NCI-H774 (cell line): ENCODE data around the gene PHACTR2.
"Not testable (repeated sequence)": the region's sequence is repeated elsewhere in the genome, so short reads cannot be mapped to it uniquely, and the experiment has no call there.

ENCODE experiments used
- DNase-seq: peaks from one replicate; lab custom pipeline; 2025; lab: John Stamatoyannopoulos, UW

PHACTR2 gene

DNA sequence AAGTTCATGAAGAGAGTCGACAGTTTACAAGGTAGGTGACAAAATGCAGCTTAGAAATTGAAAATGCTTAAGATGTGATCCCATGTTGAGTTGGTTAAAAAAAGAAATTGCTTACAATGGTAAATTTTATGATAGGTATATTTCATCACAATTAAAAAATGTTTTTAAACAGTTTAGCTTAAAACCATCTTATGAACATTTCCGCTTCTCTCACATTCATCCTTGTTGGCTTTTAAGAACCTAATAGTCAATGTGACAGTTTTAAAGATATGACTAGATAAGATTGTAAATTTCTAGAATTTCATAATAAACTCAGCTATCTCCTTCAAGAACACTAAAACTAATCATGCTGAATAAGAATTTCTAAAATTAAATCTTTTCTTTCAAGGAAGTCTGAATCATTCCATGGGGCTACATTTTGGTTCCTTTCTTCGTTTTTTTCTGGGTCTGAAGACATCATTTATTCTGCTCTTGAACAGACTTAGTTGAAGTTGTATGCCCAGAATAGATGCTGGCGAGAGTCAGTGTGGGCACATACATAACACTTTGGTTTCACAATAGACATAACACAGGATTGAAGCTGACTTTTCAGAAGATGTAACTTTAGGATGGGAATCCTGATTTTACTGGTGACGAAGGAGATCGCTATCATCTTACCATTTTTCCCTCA lies 129.5 kb downstream of the PHACTR2 start:
- no peak for DNase-seq

GRCh38 chr6:143810745-143811144 lies 133.0 kb downstream of the PHACTR2 start:
- no peak for DNase-seq

- DNase-seq: no peak
Measured at GRCh38 chr6:143811501-143812157, 133.9 kb downstream of the PHACTR2 start.

GRCh38 chr6:143817621-143818020 lies 139.9 kb downstream of the PHACTR2 start:
- DNase-seq: no peak

GRCh38 chr6:143821359-143821758 lies 143.6 kb downstream of the PHACTR2 start:
- DNase-seq: no peak

DNA sequence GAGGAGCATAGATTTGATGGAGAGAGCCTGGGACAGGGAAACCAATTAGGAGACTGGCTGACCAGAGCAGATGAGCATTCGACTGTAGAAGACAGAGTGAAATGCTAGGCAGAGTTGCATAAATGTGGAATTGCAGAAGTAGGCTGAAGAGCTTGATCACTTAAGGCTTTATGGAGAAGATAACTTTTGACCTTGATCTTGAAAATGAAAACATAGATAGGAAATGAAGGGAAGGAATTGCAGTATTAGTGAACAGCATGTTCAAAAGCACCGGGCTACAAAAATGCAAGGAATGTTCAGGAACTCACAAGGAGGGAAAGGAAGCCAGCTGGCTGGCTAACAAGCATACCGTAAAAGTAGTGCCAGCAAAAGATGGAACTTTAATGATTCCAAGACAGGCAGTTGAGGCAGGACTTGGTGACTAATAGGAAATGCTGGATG lies 144.8 kb downstream of the PHACTR2 start:
- no peak for DNase-seq

GRCh38 chr6:143823548-143823947 lies 145.8 kb downstream of the PHACTR2 start:
- no peak for DNase-seq

- DNase-seq: no peak
Measured at GRCh38 chr6:143828572-143828971, 150.8 kb downstream of the PHACTR2 start.

GRCh38 chr6:143836150-143836549 lies 158.4 kb downstream of the PHACTR2 start:
- no peak for DNase-seq

DNA sequence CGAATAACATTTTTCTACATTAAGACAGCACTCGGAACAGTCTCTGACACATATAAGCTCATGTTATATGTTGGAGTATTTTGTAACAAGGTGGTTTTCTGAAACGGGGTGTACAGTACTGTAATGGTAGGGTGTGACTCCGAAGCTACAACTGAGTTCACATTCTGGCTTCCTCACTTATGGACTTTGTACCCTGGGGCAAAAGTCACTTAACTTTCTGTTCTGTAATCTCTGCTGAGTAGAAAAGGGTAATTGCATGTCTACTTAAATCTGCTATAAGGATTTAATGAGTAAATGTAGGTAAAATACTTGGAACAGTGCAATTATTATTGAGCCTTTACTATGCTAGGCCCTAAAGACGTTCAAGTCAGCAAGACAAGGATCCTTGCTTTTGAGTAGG lies 160.6 kb downstream of the PHACTR2 start:
- no peak for DNase-seq

- DNase-seq: no peak
Measured at GRCh38 chr6:143839196-143839595, 161.4 kb downstream of the PHACTR2 start.

GRCh38 chr6:143840595-143841265 lies 163.0 kb downstream of the PHACTR2 start:
- DNase-seq: no peak

DNA sequence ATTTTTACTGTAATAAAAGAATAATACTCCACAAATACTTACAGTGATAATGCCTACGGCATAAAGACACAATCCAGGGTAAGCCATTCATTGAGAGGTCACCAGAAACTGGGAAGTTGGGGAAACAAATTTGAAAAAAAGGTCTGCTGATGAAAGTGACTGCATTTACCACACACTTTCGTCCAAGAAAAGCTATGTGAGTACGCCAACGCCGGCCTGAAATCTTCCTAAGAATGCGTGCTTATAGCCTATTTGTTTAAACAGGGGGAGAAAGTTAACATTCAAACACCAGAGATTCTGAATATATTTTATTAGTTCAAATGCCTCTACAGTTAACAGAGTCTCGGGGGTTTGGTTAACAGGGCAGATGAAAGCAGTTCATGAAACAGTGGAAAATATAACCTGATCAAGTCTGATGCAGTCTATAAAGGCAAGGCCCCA lies 164.7 kb downstream of the PHACTR2 start:
- no peak for DNase-seq

- DNase-seq: peak; percentile 96
Measured at GRCh38 chr6:143842902-143843676, 165.3 kb downstream of the PHACTR2 start, which contains the start of gene LTV1. LTV1 (plus strand) TSS chr6:143843338; CDS start chr6:143843478, 140 bp downstream.

GRCh38 chr6:143843677-143843999 lies 165.9 kb downstream of the PHACTR2 start:
- DNase-seq: no peak

GRCh38 chr6:143844006-143844405 lies 166.2 kb downstream of the PHACTR2 start:
- DNase-seq: no peak

GRCh38 chr6:143845033-143845432 lies 167.3 kb downstream of the PHACTR2 start:
- DNase-seq: no peak

- DNase-seq: not testable (repeated sequence)
Measured at GRCh38 chr6:143851706-143852105, 173.9 kb downstream of the PHACTR2 start.

GRCh38 chr6:143855057-143855456 lies 177.3 kb downstream of the PHACTR2 start:
- DNase-seq: not testable (repeated sequence)

DNA sequence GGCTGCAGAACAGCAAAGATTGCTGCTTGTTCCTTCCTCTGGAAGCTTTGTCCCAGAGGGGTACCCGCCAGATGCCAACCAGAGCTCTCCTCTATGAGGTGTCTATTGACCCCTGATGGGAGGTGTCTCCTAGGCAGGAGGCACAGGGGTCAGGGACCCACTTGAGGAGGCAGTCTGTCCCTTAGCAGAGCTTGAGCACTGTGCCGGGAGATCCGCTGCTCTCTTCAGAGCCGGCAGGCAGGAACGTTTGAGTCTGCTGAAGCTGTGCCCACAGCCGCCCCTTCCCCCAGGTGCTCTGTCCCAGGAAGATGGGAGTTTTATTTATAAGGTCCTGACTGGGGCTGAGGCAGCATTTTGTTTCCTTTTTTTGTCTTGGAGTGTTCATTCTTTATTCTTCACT lies 179.0 kb downstream of the PHACTR2 start:
- not testable (repeated sequence) for DNase-seq

GRCh38 chr6:143857651-143858050 lies 179.9 kb downstream of the PHACTR2 start:
- no peak for DNase-seq
